ENCODE measurements around the gene CABCOCO1. TPM values are rescaled to one million over a fixed set of nuclear protein-coding genes. Genes with fewer than 3 reads are reported as not detected.

Gene CABCOCO1
- 0.19 TPM for polyA plus RNA-seq (ENCODE audit: insufficient read length)

- no peak for DNase-seq (ENCODE audit: low read depth)
These were observed at the start of gene CABCOCO1 for GRCh38 chr10:61662794-61663259. TSS of gene CABCOCO1 (plus strand) at chr10:61662929. CDS start at chr10:61662973, 44 bp downstream.

- no peak for DNase-seq (ENCODE audit: low read depth)
These were observed 49.1 kb upstream of the CABCOCO1 start for GRCh38 chr10:61613665-61614064.

- no peak for DNase-seq (ENCODE audit: low read depth)
These were observed 46.1 kb upstream of the CABCOCO1 start for GRCh38 chr10:61616611-61617010.

GRCh38 chr10:61617180-61617579 lies 45.5 kb upstream of the CABCOCO1 start:
- DNase-seq (ENCODE audit: low read depth) = no peak

GRCh38 chr10:61617586-61617985 lies 45.1 kb upstream of the CABCOCO1 start:
- DNase-seq (ENCODE audit: low read depth) = no peak

GRCh38 chr10:61618388-61618961 lies 44.3 kb upstream of the CABCOCO1 start:
- DNase-seq (ENCODE audit: low read depth) = no peak

- DNase-seq (ENCODE audit: low read depth) = no peak
These were observed 42.2 kb upstream of the CABCOCO1 start for GRCh38 chr10:61620506-61620905.

- no peak for DNase-seq (ENCODE audit: low read depth)
These were observed 41.1 kb upstream of the CABCOCO1 start for GRCh38 chr10:61621605-61622051.

GRCh38 chr10:61623161-61623560 lies 39.6 kb upstream of the CABCOCO1 start:
- DNase-seq (ENCODE audit: low read depth) = no peak

GRCh38 chr10:61626209-61626608 lies 36.5 kb upstream of the CABCOCO1 start:
- no peak for DNase-seq (ENCODE audit: low read depth)

GRCh38 chr10:61627266-61627665 lies 35.5 kb upstream of the CABCOCO1 start:
- DNase-seq (ENCODE audit: low read depth) = no peak

GRCh38 chr10:61628151-61628874 lies 34.4 kb upstream of the CABCOCO1 start:
- DNase-seq (ENCODE audit: low read depth) = no peak

GRCh38 chr10:61628875-61629513 lies 33.7 kb upstream of the CABCOCO1 start:
- DNase-seq (ENCODE audit: low read depth) = no peak

- no peak for DNase-seq (ENCODE audit: low read depth)
These were observed 33.2 kb upstream of the CABCOCO1 start for GRCh38 chr10:61629576-61629975.

- no peak for DNase-seq (ENCODE audit: low read depth)
These were observed 30.6 kb upstream of the CABCOCO1 start for GRCh38 chr10:61632057-61632670.

GRCh38 chr10:61633665-61634064 lies 29.1 kb upstream of the CABCOCO1 start:
- no peak for DNase-seq (ENCODE audit: low read depth)

- peak; percentile 31 for DNase-seq (ENCODE audit: low read depth)
These were observed 28.0 kb upstream of the CABCOCO1 start for GRCh38 chr10:61634746-61635145.

- DNase-seq (ENCODE audit: low read depth) = peak; percentile 24
These were observed 27.3 kb upstream of the CABCOCO1 start for GRCh38 chr10:61635471-61635870.

- DNase-seq (ENCODE audit: low read depth) = no peak
These were observed 26.8 kb upstream of the CABCOCO1 start for GRCh38 chr10:61635932-61636331.

GRCh38 chr10:61639952-61640351 lies 22.8 kb upstream of the CABCOCO1 start:
- DNase-seq (ENCODE audit: low read depth) = no peak

GRCh38 chr10:61640856-61641255 lies 21.9 kb upstream of the CABCOCO1 start:
- DNase-seq (ENCODE audit: low read depth) = no peak

- no peak for DNase-seq (ENCODE audit: low read depth)
These were observed 20.6 kb upstream of the CABCOCO1 start for GRCh38 chr10:61642150-61642571.
